SK-N-SH (cell line): ENCODE measurements around the gene NOL6. TPM values are rescaled to one million over a fixed set of nuclear protein-coding genes. Genes with fewer than 3 reads are reported as not detected.
A peak's percentile ranks its signal among the peaks of the same experiment; 100 is the strongest.

Experiments used
- CTCF ChIA-PET: fragments of 300-600, 350-600 bp; formaldehyde crosslinking; extraction: SDS; loops from one replicate; lab custom pipeline; 2021; lab: Yijun Ruan, JAX
- POLR2A ChIA-PET: fragments of 350-600 bp; sonication (Branson Sonifier 250); formaldehyde crosslinking; extraction: SDS; loops from one replicate; lab custom pipeline; 2020; ENCODE audit warnings: antibody characterized with exemption, inconsistent platforms; lab: Yijun Ruan, JAX
- DNase-seq: peaks from one replicate; pipeline ENCODE4 v3.0.0; 2012
- H2AFZ ChIP-seq: fragments of 200-600 bp; sonication (generic); 2 replicates; pipeline ENCODE4 v1.8.1; 2016; ENCODE audit warnings: antibody characterized with exemption, mild to moderate bottlenecking, low read depth
- H3F3A ChIP-seq: fragments of 200-600 bp; sonication (generic); replicated peaks from 2 replicates; pipeline ENCODE3; 2016; ENCODE audit warnings: antibody characterized with exemption, mild to moderate bottlenecking; ENCODE audit not compliant: insufficient read depth
- H3K27ac ChIP-seq, 2 experiments: fragments of 200-500 bp in 1 of 2; fragments of 200-600 bp in 1 of 2; sonication (Bioruptor generic) in 1 of 2; sonication (generic), shearing (Covaris generic) in 1 of 2; 2 replicates each; pipeline versions ENCODE4 v1.5.1 to v1.6.1; 2014 to 2016; ENCODE audit warnings: low read depth in 2 of 2, inconsistent platforms in 1 of 2, low read length in 1 of 2, mild to moderate bottlenecking in 1 of 2, mixed read lengths in 1 of 2
- H3K27me3 ChIP-seq: fragments of 200-600 bp; sonication (generic), shearing (Covaris generic); 2 replicates; pipeline ENCODE4 v1.6.1; 2016; ENCODE audit warnings: mixed run types; ENCODE audit not compliant: insufficient read depth
- H3K36me3 ChIP-seq, 2 experiments: fragments of 200-500 bp in 1 of 2; fragments of 200-600 bp in 1 of 2; sonication (Bioruptor generic) in 1 of 2; sonication (generic) in 1 of 2; replicated peaks in 1 of 2; 2 replicates each; pipeline versions ENCODE3 to v1.5.1; 2014 to 2016; ENCODE audit warnings: low read length in 1 of 2, mild to moderate bottlenecking in 1 of 2; ENCODE audit not compliant: insufficient read depth in 2 of 2, control insufficient read depth in 1 of 2
- H3K4me1 ChIP-seq, 2 experiments: fragments of 200-500 bp in 1 of 2; fragments of 200-600 bp in 1 of 2; sonication (Bioruptor generic) in 1 of 2; sonication (generic), shearing (Covaris generic) in 1 of 2; 2 replicates each; pipeline versions ENCODE4 v1.5.1 to v1.6.1; 2014 to 2016; ENCODE audit warnings: low read depth in 1 of 2, low read length in 1 of 2, mixed run types in 1 of 2; ENCODE audit not compliant: insufficient read depth in 2 of 2, control insufficient read depth in 1 of 2
- H3K4me2 ChIP-seq: fragments of 200-600 bp; sonication (generic), shearing (Covaris generic); 2 replicates; pipeline ENCODE4 v1.6.1; 2017; ENCODE audit warnings: mixed run types
- H3K4me3 ChIP-seq, 2 experiments: fragments of 200-500 bp in 1 of 2; fragments of 200-600 bp in 1 of 2; sonication (Bioruptor generic) in 1 of 2; sonication (generic), shearing (Covaris generic) in 1 of 2; 2 replicates each; pipeline versions ENCODE4 v1.5.1 to v1.8.1; 2014 to 2016; ENCODE audit warnings: low read depth in 2 of 2, inconsistent platforms in 1 of 2, low read length in 1 of 2, mild to moderate bottlenecking in 1 of 2, mixed read lengths in 1 of 2, moderate library complexity in 1 of 2
- H3K79me2 ChIP-seq: fragments of 200-600 bp; sonication (generic); 2 replicates; pipeline ENCODE4 v1.8.1; 2017; ENCODE audit warnings: mild to moderate bottlenecking; ENCODE audit not compliant: insufficient read depth
- H3K9ac ChIP-seq: fragments of 200-600 bp; sonication (generic); 2 replicates; pipeline ENCODE4 v1.6.1; 2017; ENCODE audit warnings: mixed run types
- H3K9me2 ChIP-seq: fragments of 200-600 bp; sonication (generic); 2 replicates; pipeline ENCODE4 v1.6.1; 2017; ENCODE audit warnings: mixed run types
- H3K9me3 ChIP-seq: fragments of 200-600 bp; sonication (generic); 2 replicates; pipeline ENCODE4 v1.6.1; 2017; ENCODE audit warnings: mixed run types, mild to moderate bottlenecking, moderate library complexity
- H4K20me1 ChIP-seq: fragments of 200-600 bp; sonication (generic); 2 replicates; pipeline ENCODE4 v1.6.1; 2017; ENCODE audit warnings: mild to moderate bottlenecking, mixed run types; ENCODE audit not compliant: insufficient read depth
- FOSL2 ChIP-seq: IDR thresholded peaks from 2 replicates; pipeline ENCODE4 v1.4.0; 2012; ENCODE audit warnings: low read depth, mild to moderate bottlenecking, moderate library complexity, borderline replicate concordance
- FOXJ3 ChIP-seq: sonication (generic); formaldehyde crosslinking; IDR thresholded peaks from 2 replicates; pipeline ENCODE4 v1.5.1; 2020; ENCODE audit warnings: mild to moderate bottlenecking, missing genetic modification reagents
- NRF1 ChIP-seq: IDR thresholded peaks from 2 replicates; pipeline ENCODE4 v1.6.1; 2012; ENCODE audit warnings: low read depth, mild to moderate bottlenecking, low read length
- RAD21 ChIP-seq: IDR thresholded peaks from 2 replicates; pipeline ENCODE4 v1.6.1; 2012; ENCODE audit warnings: mild to moderate bottlenecking, low read length
- SMC3 ChIP-seq: IDR thresholded peaks from 2 replicates; pipeline ENCODE4 v1.6.1; 2012; ENCODE audit warnings: low read depth, low read length, improper control_type of control experiment
- TCF12 ChIP-seq: IDR thresholded peaks from 2 replicates; pipeline ENCODE4 v1.4.0; 2012
- YY1 ChIP-seq: IDR thresholded peaks from 2 replicates; pipeline ENCODE4 v1.4.0; 2012; ENCODE audit warnings: low read depth, mild to moderate bottlenecking
- WGBS: methylation state at CpG from one replicate; pipeline ENCODE4 v1.1.6; 2017; ENCODE audit warnings: low lambda C conversion rate; 5-methylcytosine and 5-hydroxymethylcytosine counted together
- polyA plus RNA-seq, 3 experiments: library from polyadenylated mRNA; depleted of rRNA; stranded (reverse); fragments of >200 nt; gene quantifications; 2 replicates each; pipeline ENCODE4 v1.2.3, GENCODE V29; 2012
- TF ChIP-seq, protein P1 (sequence below): IDR thresholded peaks from 2 replicates; pipeline ENCODE4 v1.4.0; 2012; ENCODE audit warnings: low read depth, borderline replicate concordance
- TF ChIP-seq, protein P2 (sequence below): fragments of 150-350 bp; IDR thresholded peaks from 2 replicates; pipeline ENCODE4 v1.6.1; 2017; ENCODE audit warnings: antibody characterized with exemption, low read length, low read depth, borderline replicate concordance
- TF ChIP-seq, protein P3 (sequence below): fragments of 150-350 bp; IDR thresholded peaks from 2 replicates; pipeline ENCODE4 v1.6.1; 2016; ENCODE audit warnings: mild to moderate bottlenecking, low read depth, low read length
- TF ChIP-seq, protein P4 (sequence below): IDR thresholded peaks from 2 replicates; pipeline ENCODE4 v1.4.0; 2012; ENCODE audit warnings: low read depth, borderline replicate concordance
- TF ChIP-seq, protein P5 (sequence below): IDR thresholded peaks from 2 replicates; pipeline ENCODE4 v1.4.0; 2012; ENCODE audit warnings: low read depth
- TF ChIP-seq, protein P6 (sequence below): fragments of 200-600 bp; sonication (generic); IDR thresholded peaks from 2 replicates; pipeline ENCODE4 v1.6.1; 2017; ENCODE audit warnings: antibody characterized with exemption, mild to moderate bottlenecking, moderate library complexity

Gene NOL6
- polyA plus RNA-seq, 1 of the 3 experiments (the other 2 are of a cell fraction): 52.2 TPM

DNA sequence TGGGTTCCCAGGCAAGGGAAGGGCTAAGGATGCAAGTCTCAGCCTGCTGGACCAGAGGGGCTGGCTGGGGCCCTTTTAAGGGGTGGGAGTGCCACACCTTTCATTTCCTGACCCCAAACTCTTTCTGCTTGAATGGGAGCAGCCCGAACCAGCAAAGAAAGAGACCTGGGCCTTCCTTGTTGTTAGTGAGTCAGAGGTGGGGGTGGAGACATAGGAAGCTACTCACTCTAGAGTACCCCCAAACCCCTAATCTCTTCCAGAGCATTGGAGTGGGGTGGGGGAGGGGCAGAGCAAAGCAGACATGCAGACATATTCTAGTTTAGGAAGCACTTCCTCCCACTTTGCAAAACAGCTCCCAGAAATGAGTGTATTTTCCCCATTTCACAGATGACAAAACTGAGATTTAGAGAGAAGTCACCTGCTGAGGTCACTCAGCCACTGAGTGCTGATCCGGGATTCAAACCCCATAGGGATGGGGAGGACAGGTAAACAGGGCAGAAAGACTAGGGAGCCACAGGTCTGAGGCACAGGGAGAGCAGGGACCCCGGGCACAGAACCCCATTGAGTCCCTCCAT is 20.4 kb downstream of the NOL6 start:
- TF ChIP-seq, protein P1, sequence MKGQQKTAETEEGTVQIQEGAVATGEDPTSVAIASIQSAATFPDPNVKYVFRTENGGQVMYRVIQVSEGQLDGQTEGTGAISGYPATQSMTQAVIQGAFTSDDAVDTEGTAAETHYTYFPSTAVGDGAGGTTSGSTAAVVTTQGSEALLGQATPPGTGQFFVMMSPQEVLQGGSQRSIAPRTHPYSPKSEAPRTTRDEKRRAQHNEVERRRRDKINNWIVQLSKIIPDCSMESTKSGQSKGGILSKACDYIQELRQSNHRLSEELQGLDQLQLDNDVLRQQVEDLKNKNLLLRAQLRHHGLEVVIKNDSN: no peak
- no peak for TF ChIP-seq FOXJ3 (CRISPR knock-in tag)
- TF ChIP-seq, protein P2, sequence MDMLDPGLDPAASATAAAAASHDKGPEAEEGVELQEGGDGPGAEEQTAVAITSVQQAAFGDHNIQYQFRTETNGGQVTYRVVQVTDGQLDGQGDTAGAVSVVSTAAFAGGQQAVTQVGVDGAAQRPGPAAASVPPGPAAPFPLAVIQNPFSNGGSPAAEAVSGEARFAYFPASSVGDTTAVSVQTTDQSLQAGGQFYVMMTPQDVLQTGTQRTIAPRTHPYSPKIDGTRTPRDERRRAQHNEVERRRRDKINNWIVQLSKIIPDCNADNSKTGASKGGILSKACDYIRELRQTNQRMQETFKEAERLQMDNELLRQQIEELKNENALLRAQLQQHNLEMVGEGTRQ: no peak
- no peak for TF ChIP-seq TCF12
- TF ChIP-seq FOSL2: no peak
- TF ChIP-seq, protein P3, sequence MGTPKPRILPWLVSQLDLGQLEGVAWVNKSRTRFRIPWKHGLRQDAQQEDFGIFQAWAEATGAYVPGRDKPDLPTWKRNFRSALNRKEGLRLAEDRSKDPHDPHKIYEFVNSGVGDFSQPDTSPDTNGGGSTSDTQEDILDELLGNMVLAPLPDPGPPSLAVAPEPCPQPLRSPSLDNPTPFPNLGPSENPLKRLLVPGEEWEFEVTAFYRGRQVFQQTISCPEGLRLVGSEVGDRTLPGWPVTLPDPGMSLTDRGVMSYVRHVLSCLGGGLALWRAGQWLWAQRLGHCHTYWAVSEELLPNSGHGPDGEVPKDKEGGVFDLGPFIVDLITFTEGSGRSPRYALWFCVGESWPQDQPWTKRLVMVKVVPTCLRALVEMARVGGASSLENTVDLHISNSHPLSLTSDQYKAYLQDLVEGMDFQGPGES: no peak
- no peak for TF ChIP-seq NRF1
- no peak for TF ChIP-seq YY1
- Histone ChIP-seq H4K20me1 (no peaks in the 10 kb centered on the region), H3K36me3 (no peaks in the 10 kb centered on the region), H3K9ac (peak overlapping the region; percentile 14; the same call in 1 of the 2 replicates), H3K9me3 (no peaks in the 10 kb centered on the region), H3K27me3 (no peaks in the 10 kb centered on the region), H3K27ac (no peak overlapping the region), H3K9me2 (no peaks in the 10 kb centered on the region), H3K4me1 (peaks cover 0 to 5% of the 10 kb centered on the region in 2 experiments; a peak in 1 of 4 replicates), H3K4me3 (no peak overlapping the region), H3K79me2 (no peaks in the 10 kb centered on the region), H3K4me2 (0 out of 2 replicates have a peak overlapping the region, but pooled peaks have one; percentile 23), H3F3A (no peaks in the 10 kb centered on the region), H2AFZ (peak overlapping the region; percentile 72; the same call in 1 of the 2 replicates)
- CTCF ChIA-PET: interaction anchor here (0.6 to 10.1 kb wide), 20 partner anchors 11 to 235 kb away, joined by 3 to 135 read pairs (median 6); partner anchors contain the start of genes NFX1 and NOL6
- POLR2A ChIA-PET: interaction anchor here (0.6 kb wide), 1 partner anchor 48 kb away, joined by 3 read pairs; no protein-coding TSS in a partner anchor
- DNase-seq: no peak
- WGBS: 80% methylated on average over 3 of the region's 3 CpGs

DNA sequence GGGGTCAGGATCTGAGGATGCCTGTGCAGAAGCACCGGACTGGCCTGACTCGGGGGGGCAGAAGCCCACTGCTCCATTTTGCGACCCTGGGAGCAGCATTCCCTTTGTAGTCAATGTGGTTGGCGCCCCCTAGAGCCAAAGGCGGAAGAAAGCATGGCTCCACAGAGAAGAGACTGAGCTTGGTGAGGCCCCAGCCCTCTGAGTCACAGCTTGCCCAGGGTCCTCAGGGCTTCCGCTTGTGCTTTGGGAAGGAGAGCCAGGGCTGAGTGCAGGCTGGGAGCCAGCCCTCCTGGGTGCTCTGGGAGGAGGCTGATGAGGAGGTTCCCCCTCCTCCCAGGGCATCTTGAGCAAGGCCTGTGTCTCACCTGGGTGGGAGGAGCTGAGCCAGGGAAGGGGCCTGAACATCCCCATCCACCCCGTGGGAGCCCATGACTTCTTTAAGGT is 20.9 kb downstream of the NOL6 start:
- H3K4me3 ChIP-seq: peak overlapping the region in 1 of 2 experiments; percentile 13; a peak in 1 of 4 replicates
- no peaks in the 10 kb centered on the region for H4K20me1 ChIP-seq
- DNase-seq: peak; percentile 76
- no peaks in the 10 kb centered on the region for H3K9me2 ChIP-seq
- no peaks in the 10 kb centered on the region for H3K79me2 ChIP-seq
- H3K36me3 ChIP-seq: no peaks in the 10 kb centered on the region
- 0 out of 2 replicates have a peak overlapping the region, but pooled peaks have one; percentile 23 for H3K4me2 ChIP-seq
- ChIA-PET CTCF (interaction anchor here (0.6 to 10.1 kb wide), 21 partner anchors 12 to 235 kb away, joined by 3 to 135 read pairs (median 6); partner anchors contain the start of genes NFX1 and NOL6), POLR2A (interaction anchor here (0.6 kb wide), 1 partner anchor 48 kb away, joined by 3 read pairs; no protein-coding TSS in a partner anchor)
- no peaks in the 10 kb centered on the region for H3K9me3 ChIP-seq
- H3K27ac ChIP-seq: no peak overlapping the region
- no peaks in the 10 kb centered on the region for H3K27me3 ChIP-seq
- WGBS: 6% methylated on average over 4 of the region's 7 CpGs
- H3K9ac ChIP-seq: peak overlapping the region; percentile 14; the same call in 1 of the 2 replicates
- H3F3A ChIP-seq: no peaks in the 10 kb centered on the region
- H3K4me1 ChIP-seq: peaks cover 0 to 9% of the 10 kb centered on the region in 2 experiments; a peak in 1 of 4 replicates
- H2AFZ ChIP-seq: peak overlapping the region; percentile 72; the same call in 1 of the 2 replicates
- TF ChIP-seq, protein P4, sequence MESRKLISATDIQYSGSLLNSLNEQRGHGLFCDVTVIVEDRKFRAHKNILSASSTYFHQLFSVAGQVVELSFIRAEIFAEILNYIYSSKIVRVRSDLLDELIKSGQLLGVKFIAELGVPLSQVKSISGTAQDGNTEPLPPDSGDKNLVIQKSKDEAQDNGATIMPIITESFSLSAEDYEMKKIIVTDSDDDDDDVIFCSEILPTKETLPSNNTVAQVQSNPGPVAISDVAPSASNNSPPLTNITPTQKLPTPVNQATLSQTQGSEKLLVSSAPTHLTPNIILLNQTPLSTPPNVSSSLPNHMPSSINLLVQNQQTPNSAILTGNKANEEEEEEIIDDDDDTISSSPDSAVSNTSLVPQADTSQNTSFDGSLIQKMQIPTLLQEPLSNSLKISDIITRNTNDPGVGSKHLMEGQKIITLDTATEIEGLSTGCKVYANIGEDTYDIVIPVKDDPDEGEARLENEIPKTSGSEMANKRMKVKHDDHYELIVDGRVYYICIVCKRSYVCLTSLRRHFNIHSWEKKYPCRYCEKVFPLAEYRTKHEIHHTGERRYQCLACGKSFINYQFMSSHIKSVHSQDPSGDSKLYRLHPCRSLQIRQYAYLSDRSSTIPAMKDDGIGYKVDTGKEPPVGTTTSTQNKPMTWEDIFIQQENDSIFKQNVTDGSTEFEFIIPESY: no peak
- TF ChIP-seq, protein P5, sequence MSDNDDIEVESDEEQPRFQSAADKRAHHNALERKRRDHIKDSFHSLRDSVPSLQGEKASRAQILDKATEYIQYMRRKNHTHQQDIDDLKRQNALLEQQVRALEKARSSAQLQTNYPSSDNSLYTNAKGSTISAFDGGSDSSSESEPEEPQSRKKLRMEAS: peak; percentile 42; the same call in 1 of the 2 replicates
- TF ChIP-seq RAD21 (peak; percentile 67), SMC3 (peak; percentile 55), FOSL2 (peak; percentile 34; the same call in 1 of the 2 replicates)
- TF ChIP-seq, protein P6, sequence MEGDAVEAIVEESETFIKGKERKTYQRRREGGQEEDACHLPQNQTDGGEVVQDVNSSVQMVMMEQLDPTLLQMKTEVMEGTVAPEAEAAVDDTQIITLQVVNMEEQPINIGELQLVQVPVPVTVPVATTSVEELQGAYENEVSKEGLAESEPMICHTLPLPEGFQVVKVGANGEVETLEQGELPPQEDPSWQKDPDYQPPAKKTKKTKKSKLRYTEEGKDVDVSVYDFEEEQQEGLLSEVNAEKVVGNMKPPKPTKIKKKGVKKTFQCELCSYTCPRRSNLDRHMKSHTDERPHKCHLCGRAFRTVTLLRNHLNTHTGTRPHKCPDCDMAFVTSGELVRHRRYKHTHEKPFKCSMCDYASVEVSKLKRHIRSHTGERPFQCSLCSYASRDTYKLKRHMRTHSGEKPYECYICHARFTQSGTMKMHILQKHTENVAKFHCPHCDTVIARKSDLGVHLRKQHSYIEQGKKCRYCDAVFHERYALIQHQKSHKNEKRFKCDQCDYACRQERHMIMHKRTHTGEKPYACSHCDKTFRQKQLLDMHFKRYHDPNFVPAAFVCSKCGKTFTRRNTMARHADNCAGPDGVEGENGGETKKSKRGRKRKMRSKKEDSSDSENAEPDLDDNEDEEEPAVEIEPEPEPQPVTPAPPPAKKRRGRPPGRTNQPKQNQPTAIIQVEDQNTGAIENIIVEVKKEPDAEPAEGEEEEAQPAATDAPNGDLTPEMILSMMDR: peak; percentile 79
